CD8-positive, alpha-beta memory T cell (primary cell): Measurements from ENCODE around the gene UBA5. TPM values are rescaled to one million over a fixed set of nuclear protein-coding genes. Genes with fewer than 3 reads are reported as not detected.
A peak's percentile ranks its signal among the peaks of the same experiment; 100 is the strongest.

ENCODE experiments used
- CTCF ChIA-PET: fragments of 350-600 bp; sonication (Branson Sonifier 250); formaldehyde crosslinking; loops from one replicate; lab custom pipeline; 2021; ENCODE audit warnings: antibody characterized with exemption; lab: Charles Lee
- POLR2A ChIA-PET: fragments of 350-600 bp; sonication (Branson Sonifier 250); formaldehyde crosslinking; loops from one replicate; lab custom pipeline; 2021; ENCODE audit warnings: antibody characterized with exemption; lab: Charles Lee
- DNase-seq, 5 donors: peaks; one replicate each; pipeline versions ENCODE4 v3.0.0 to v3.0.0-alpha.2; 2020 to 2022; ENCODE audit warnings: mixed read lengths in 1 of 5
- H3K27ac ChIP-seq: one replicate; pipeline ENCODE4 v1.7.0; 2013; ENCODE audit warnings: low read depth, mild to moderate bottlenecking, low read length, moderate library complexity
- H3K27me3 ChIP-seq: 2 replicates; pipeline ENCODE4 v1.7.0; 2013; ENCODE audit warnings: low read length, mild to moderate bottlenecking; ENCODE audit not compliant: insufficient read depth, poor library complexity, severe bottlenecking
- H3K36me3 ChIP-seq: 2 replicates; pipeline ENCODE4 v1.7.0; 2013; ENCODE audit warnings: mild to moderate bottlenecking, low read length, moderate library complexity; ENCODE audit not compliant: insufficient read depth
- H3K4me1 ChIP-seq: 2 replicates; pipeline ENCODE4 v1.7.0; 2013; ENCODE audit warnings: mild to moderate bottlenecking, low read length, moderate library complexity; ENCODE audit not compliant: insufficient read depth
- H3K4me3 ChIP-seq: 2 replicates; pipeline ENCODE4 v1.7.0; 2013; ENCODE audit warnings: mild to moderate bottlenecking, low read length
- H3K9me3 ChIP-seq: 2 replicates; pipeline ENCODE4 v1.7.0; 2013; ENCODE audit warnings: mild to moderate bottlenecking, low read length
- H3K27ac Mint-ChIP-seq, 8 donors: one replicate each; pipeline ENCODE4 v1.8.0; 2020 to 2021; ENCODE audit warnings: mixed read lengths in 8 of 8, mild to moderate bottlenecking in 6 of 8, inconsistent platforms in 3 of 8, moderate library complexity in 3 of 8
- H3K27me3 Mint-ChIP-seq, 2 donors: one replicate each; pipeline ENCODE4 v1.8.0; 2020 to 2021; ENCODE audit warnings: mixed read lengths in 2 of 2, mild to moderate bottlenecking in 1 of 2, moderate library complexity in 1 of 2
- H3K36me3 Mint-ChIP-seq, 3 donors: one replicate each; pipeline ENCODE4 v1.8.0; 2020 to 2021; ENCODE audit warnings: mixed read lengths in 3 of 3, inconsistent platforms in 1 of 3, mild to moderate bottlenecking in 1 of 3
- H3K4me1 Mint-ChIP-seq, 3 donors: one replicate each; pipeline ENCODE4 v1.8.0; 2020 to 2021; ENCODE audit warnings: mixed read lengths in 3 of 3, inconsistent platforms in 1 of 3, mild to moderate bottlenecking in 1 of 3
- H3K4me3 Mint-ChIP-seq, 7 donors: one replicate each; pipeline ENCODE4 v1.8.0; 2020 to 2021; ENCODE audit warnings: mixed read lengths in 7 of 7, mild to moderate bottlenecking in 6 of 7, moderate library complexity in 4 of 7, inconsistent platforms in 2 of 7
- H3K9me3 Mint-ChIP-seq, 5 donors: one replicate each; pipeline ENCODE4 v1.8.0; 2020 to 2022; ENCODE audit warnings: mixed read lengths in 5 of 5, mild to moderate bottlenecking in 3 of 5, moderate library complexity in 2 of 5, inconsistent platforms in 1 of 5
- polyA plus RNA-seq: library from polyadenylated mRNA; unstranded; fragments of 300-500 nt; fragmentation: Illumina TruSeq; gene quantifications from one replicate; pipeline ENCODE4 v1.2.3, GENCODE V29; 2021
- total RNA-seq, 2 experiments: library from RNA; stranded (reverse); gene quantifications; one replicate each; pipeline ENCODE4 v1.2.3, GENCODE V29; 2021

UBA5 gene
- total and polyA plus RNA-seq, 3 experiments from 2014 or later, result 39.5 to 53.4 (median 52.1) TPM

DNA sequence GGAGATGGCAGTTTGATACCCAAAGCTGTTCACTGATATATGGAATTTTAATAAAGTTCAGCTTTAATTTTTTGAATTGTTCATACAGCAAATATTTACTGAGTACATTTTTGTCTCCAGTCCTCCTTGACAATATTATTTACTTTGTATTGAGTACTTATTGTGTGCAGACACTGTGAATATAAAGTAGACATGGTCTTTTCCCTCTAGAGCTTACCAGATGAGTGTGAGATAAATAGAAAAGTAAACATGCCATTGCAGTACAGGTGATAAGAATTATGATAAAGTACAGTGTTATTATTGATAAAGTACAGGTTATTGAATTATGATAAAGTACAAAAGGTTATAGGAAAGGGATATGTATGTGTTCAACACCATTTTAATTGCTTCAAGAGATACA, 2.1 kb downstream of the UBA5 start:
- Histone ChIP-seq H3K4me1 (peaks cover 33% of the 10 kb centered on the region), H3K9me3 (no peaks in the 10 kb centered on the region), H3K27ac (no peak overlapping the region), H3K36me3 (no peaks in the 10 kb centered on the region), H3K27me3 (no peaks in the 10 kb centered on the region), H3K4me3 (no peak overlapping the region)
- ChIA-PET CTCF (no interaction called here), POLR2A (no interaction called here)
- no peaks in the 10 kb centered on the region for H3K9me3 Mint-ChIP-seq
- H3K4me1 Mint-ChIP-seq, result peaks cover 54 to 75% (median 70%) of the 10 kb centered on the region in 3 donors
- H3K36me3 Mint-ChIP-seq, result peaks cover 0 to 30% (median 0%) of the 10 kb centered on the region in 3 donors
- peak overlapping the region in 4 of 7 donors; percentile 6 to 99 (median 46) for H3K4me3 Mint-ChIP-seq
- H3K27me3 Mint-ChIP-seq, result no peaks in the 10 kb centered on the region
- no peak for DNase-seq
- H3K27ac Mint-ChIP-seq, result peak overlapping the region in 3 of 8 donors; percentile 66 to 70 (median 70)

DNA sequence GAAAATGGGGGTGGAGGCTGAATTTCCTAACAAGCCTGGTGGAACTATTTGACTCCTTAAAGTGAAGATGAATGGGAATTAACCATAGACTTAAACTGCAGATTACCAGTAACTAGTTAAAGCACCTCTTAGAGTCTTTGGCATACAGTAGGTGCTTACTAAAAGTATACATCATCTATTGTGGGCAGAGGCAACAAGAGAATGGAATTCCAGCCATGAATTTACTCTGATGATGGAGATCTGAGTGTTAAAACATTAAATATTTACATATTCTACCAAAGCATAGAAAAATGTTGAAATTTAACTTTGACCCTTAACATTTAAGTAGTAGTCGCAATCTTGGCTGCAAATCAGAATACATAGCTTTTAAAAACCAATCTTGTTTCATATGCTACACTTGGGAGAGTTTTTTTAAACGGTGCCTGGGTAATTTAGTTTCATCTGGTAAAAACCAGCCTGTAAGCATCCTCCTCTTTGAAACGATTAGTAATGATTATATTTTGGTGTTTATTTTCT, 5.2 kb downstream of the UBA5 start:
- H3K9me3 Mint-ChIP-seq, result no peaks in the 10 kb centered on the region
- peaks cover 0 to 28% (median 2%) of the 10 kb centered on the region in 3 donors for H3K36me3 Mint-ChIP-seq
- H3K4me1 Mint-ChIP-seq, result peaks cover 45 to 66% (median 61%) of the 10 kb centered on the region in 3 donors
- Histone ChIP-seq H3K27ac (no peak overlapping the region), H3K36me3 (no peaks in the 10 kb centered on the region), H3K4me1 (peaks cover 19% of the 10 kb centered on the region), H3K4me3 (no peak overlapping the region), H3K9me3 (no peaks in the 10 kb centered on the region), H3K27me3 (no peaks in the 10 kb centered on the region)
- ChIA-PET POLR2A (no interaction called here), CTCF (no interaction called here)
- no peak for DNase-seq
- H3K27ac Mint-ChIP-seq, result peak overlapping the region in 1 of 8 donors; percentile 31
- H3K27me3 Mint-ChIP-seq, result no peaks in the 10 kb centered on the region
- H3K4me3 Mint-ChIP-seq, result no peak overlapping the region

DNA sequence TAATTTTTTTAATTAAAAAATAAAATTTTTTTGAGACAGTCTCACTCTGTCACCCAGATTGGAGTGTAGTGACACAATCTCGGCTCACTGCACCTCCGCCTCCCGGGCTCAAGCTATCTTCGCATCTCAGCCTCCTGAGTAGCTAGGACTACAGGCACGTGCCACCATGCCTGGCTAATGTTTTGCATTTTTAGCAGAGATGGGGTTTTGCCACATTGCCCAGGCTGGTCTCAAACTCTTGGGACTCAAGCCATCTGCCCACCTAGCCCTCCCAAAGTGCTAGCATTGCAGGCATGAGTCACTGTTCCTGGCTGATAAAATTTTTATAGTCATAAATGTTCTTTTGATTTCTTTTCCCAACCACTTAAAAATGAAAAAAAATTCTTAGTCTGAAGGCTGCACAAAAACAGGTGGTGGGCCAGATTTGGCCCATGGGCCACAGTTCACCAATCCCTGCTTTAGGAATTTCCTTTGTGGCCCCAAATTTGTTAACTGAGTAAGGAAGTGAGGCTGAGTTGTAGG, 9.2 kb downstream of the UBA5 start:
- CTCF ChIA-PET, result no interaction called here
- H3K4me1 Mint-ChIP-seq, result peaks cover 18 to 33% (median 28%) of the 10 kb centered on the region in 3 donors
- H3K36me3 ChIP-seq, result no peaks in the 10 kb centered on the region

DNA sequence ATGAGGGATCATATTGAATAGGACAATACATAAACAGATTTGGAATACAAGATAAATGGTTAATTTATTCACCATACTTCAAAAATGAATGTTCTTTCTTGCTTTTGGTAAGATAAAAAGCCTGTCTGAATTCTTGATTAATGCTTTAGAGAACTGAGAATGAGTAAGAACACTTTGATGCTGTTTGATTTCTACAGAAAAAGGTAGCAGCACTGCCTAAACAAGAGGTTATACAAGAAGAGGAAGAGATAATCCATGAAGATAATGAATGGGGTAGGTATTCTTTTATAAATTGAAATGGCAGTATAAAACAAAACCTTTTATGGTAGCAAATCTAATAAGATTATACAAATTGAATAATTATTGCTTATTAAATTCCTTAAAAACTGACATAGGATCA, 15.3 kb downstream of the UBA5 start:
- Histone ChIP-seq H3K4me3 (no peak overlapping the region), H3K4me1 (no peaks in the 10 kb centered on the region), H3K27ac (no peak overlapping the region), H3K9me3 (no peaks in the 10 kb centered on the region), H3K36me3 (no peaks in the 10 kb centered on the region), H3K27me3 (no peaks in the 10 kb centered on the region)
- Mint-ChIP-seq H3K27me3 (no peaks in the 10 kb centered on the region), H3K4me3 (no peak overlapping the region), H3K4me1 (peaks cover 0 to 4% (median 0%) of the 10 kb centered on the region in 3 donors), H3K9me3 (no peaks in the 10 kb centered on the region), H3K27ac (peak overlapping the region in 2 of 8 donors; percentile 10 to 89), H3K36me3 (peaks cover 0 to 70% (median 6%) of the 10 kb centered on the region in 3 donors)
- ChIA-PET CTCF (no interaction called here), POLR2A (interaction anchor here (0.6 kb wide), 1 partner anchor 16 kb away, joined by 3 read pairs; the partner anchor contains the start of gene ACAD11)
- no peak for DNase-seq

More for the DNA sequence above, 9.2 kb downstream of the UBA5 start:
- H3K27ac ChIP-seq, result no peak overlapping the region
- H3K9me3 ChIP-seq, result no peaks in the 10 kb centered on the region
- Mint-ChIP-seq H3K9me3 (no peaks in the 10 kb centered on the region), H3K27me3 (no peaks in the 10 kb centered on the region), H3K36me3 (peaks cover 0 to 45% (median 2%) of the 10 kb centered on the region in 3 donors), H3K27ac (peak overlapping the region in 1 of 8 donors; percentile 10), H3K4me3 (no peak overlapping the region)
- DNase-seq, result no peak
- no peaks in the 10 kb centered on the region for H3K27me3 ChIP-seq
- POLR2A ChIA-PET, result no interaction called here
- H3K4me1 ChIP-seq, result no peaks in the 10 kb centered on the region
- no peak overlapping the region for H3K4me3 ChIP-seq

DNA sequence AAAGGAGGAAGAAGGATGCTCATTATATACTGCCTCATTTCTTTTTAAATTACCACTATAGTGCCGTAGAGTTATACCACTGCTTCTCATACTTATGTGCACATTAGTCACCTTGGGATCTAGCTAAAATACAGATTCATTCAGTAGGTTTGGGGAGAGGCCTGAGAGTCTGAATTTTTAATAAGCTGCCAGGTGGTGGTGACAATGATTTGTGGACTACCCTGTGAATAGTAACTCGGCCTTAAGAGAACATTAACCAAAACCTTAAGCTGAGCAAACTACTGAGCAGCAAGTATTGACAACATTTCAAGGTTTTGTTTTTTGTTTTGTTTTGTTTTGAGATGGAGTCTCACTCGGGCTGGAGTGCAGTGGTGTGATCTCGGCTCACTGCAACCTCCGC, 19.8 kb downstream of the UBA5 start:
- Histone ChIP-seq H3K4me3 (no peak overlapping the region), H3K27me3 (no peaks in the 10 kb centered on the region), H3K36me3 (peaks cover 18% of the 10 kb centered on the region), H3K4me1 (no peaks in the 10 kb centered on the region), H3K27ac (no peak overlapping the region), H3K9me3 (no peaks in the 10 kb centered on the region)
- no peak overlapping the region for H3K4me3 Mint-ChIP-seq
- POLR2A ChIA-PET, result no interaction called here
- no peaks in the 10 kb centered on the region for H3K27me3 Mint-ChIP-seq
- H3K4me1 Mint-ChIP-seq, result no peaks in the 10 kb centered on the region
- H3K36me3 Mint-ChIP-seq, result peaks cover 7 to 71% (median 16%) of the 10 kb centered on the region in 3 donors
- CTCF ChIA-PET, result no interaction called here
- DNase-seq, result no peak
- no peaks in the 10 kb centered on the region for H3K9me3 Mint-ChIP-seq
- H3K27ac Mint-ChIP-seq, result peak overlapping the region in 4 of 8 donors; percentile 1 to 29 (median 10)

DNA sequence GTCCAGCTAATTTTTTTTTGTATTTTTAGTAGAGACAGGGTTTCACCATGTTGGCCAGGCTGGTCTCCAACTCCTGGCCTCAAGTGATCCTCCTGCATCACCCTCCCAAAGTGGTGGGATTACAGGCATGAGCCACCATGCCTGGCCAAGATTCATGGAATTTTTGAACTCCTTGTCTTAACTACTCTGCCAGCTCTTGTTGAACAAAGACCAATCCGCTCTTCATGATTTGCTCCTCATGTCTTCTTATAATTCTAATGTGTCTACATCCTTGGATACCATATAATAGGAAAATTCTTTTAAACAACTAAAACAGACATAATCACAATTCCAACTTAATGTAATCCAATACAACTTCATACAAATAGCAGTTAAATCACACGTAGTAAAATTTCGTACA, 21.3 kb downstream of the UBA5 start:
- DNase-seq, result no peak
- Histone ChIP-seq H3K27me3 (no peaks in the 10 kb centered on the region), H3K4me1 (no peaks in the 10 kb centered on the region), H3K4me3 (no peak overlapping the region), H3K36me3 (peaks cover 23% of the 10 kb centered on the region), H3K9me3 (no peaks in the 10 kb centered on the region), H3K27ac (no peak overlapping the region)
- ChIA-PET CTCF (interaction anchor here (0.9 kb wide), 1 partner anchor 743 kb away, joined by 3 read pairs; no protein-coding TSS in a partner anchor), POLR2A (no interaction called here)
- no peaks in the 10 kb centered on the region for H3K4me1 Mint-ChIP-seq
- peaks cover 7 to 70% (median 16%) of the 10 kb centered on the region in 3 donors for H3K36me3 Mint-ChIP-seq
- H3K9me3 Mint-ChIP-seq, result no peaks in the 10 kb centered on the region
- H3K27ac Mint-ChIP-seq, result peak overlapping the region in 3 of 8 donors; percentile 38 to 46 (median 41)
- no peak overlapping the region for H3K4me3 Mint-ChIP-seq
- no peaks in the 10 kb centered on the region for H3K27me3 Mint-ChIP-seq

DNA sequence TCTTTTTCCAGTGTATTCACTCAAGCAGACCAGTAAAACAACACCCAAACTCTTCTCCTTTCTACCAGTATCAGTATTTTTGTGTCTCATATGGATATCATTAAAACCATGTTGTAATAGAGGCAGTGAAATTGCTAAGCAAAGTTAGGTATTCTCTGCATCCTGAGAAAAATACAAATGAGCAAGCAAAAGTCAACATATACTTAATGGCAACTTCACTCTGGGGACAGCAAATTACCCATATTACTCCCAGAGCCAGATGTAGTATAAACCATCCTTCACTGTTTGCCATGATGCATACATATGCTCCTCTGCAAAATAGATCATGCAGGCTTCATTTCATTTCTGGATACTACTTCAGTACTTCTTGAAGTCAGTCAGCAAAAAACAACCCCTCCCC, 22.1 kb downstream of the UBA5 start:
- CTCF ChIA-PET, result no interaction called here
- H3K27ac Mint-ChIP-seq, result peak overlapping the region in 4 of 8 donors; percentile 24 to 67 (median 34)

DNA sequence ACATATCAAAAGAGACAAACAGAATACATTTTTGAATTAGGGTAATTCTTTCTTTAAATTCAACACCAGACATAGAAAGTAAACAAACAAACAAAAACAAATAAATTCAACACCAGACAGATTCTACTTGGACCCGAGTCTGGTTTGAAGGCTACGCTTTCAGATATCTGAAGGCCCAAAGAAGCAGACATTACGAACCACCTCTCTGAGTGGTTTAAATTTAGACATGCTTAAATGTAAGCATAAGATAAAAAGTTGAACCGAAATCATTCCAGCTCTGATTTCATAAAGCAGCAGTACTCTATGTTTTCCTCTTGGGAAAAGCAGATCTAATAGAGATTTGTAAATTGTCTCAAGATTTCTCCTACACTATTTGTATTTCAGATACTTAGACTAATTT, 29.9 kb downstream of the UBA5 start:
- peaks cover 53% of the 10 kb centered on the region for H3K36me3 ChIP-seq
- no peak for DNase-seq
- no peaks in the 10 kb centered on the region for H3K27me3 ChIP-seq
- CTCF ChIA-PET, result interaction anchor here (1.2 kb wide), 1 partner anchor 12 kb away, joined by 3 read pairs; no protein-coding TSS in a partner anchor
- no peaks in the 10 kb centered on the region for H3K9me3 ChIP-seq
- H3K4me1 ChIP-seq, result no peaks in the 10 kb centered on the region
- Mint-ChIP-seq H3K27me3 (no peaks in the 10 kb centered on the region), H3K4me3 (no peak overlapping the region), H3K4me1 (no peaks in the 10 kb centered on the region), H3K9me3 (no peaks in the 10 kb centered on the region), H3K27ac (peak overlapping the region in 2 of 8 donors; percentile 14 to 15), H3K36me3 (peaks cover 14 to 75% (median 18%) of the 10 kb centered on the region in 3 donors)
- H3K27ac ChIP-seq, result no peak overlapping the region
- POLR2A ChIA-PET, result no interaction called here
- no peak overlapping the region for H3K4me3 ChIP-seq

More for the DNA sequence above, 22.1 kb downstream of the UBA5 start:
- Mint-ChIP-seq H3K4me3 (no peak overlapping the region), H3K36me3 (peaks cover 7 to 65% (median 17%) of the 10 kb centered on the region in 3 donors), H3K9me3 (no peaks in the 10 kb centered on the region), H3K4me1 (no peaks in the 10 kb centered on the region), H3K27me3 (no peaks in the 10 kb centered on the region)
- Histone ChIP-seq H3K9me3 (no peaks in the 10 kb centered on the region), H3K27ac (no peak overlapping the region), H3K36me3 (peaks cover 28% of the 10 kb centered on the region), H3K27me3 (no peaks in the 10 kb centered on the region), H3K4me3 (no peak overlapping the region), H3K4me1 (no peaks in the 10 kb centered on the region)
- POLR2A ChIA-PET, result no interaction called here
- DNase-seq, result no peak
